T-helper 2 cell (primary cell): ENCODE data around the gene B3GALT6.

Experiments used
- DNase-seq, 5 experiments: peaks; one replicate each; pipeline versions ENCODE4 v3.0.0 to v3.0.0-alpha.2; 2012 to 2022

B3GALT6 gene

GRCh38 chr1:1232796-1233566 is 944 bp downstream of the B3GALT6 start:
- no peak for DNase-seq

DNA sequence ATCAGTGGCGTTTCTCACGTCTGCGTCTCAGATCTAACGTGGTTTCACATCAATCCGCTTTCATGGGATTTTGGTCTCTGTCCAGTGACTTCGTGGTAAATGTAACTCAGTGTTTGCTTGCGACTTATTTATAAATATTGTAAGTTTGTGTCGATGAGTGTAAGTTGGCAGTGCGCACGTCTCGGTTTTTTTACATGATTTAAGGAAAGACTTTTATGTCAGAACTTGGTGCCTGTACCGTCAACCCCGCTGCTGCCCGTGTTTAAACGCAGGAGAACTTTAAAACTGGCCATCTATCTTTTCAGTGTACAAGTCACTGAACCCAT is 1.5 kb downstream of the B3GALT6 start:
- no peak for DNase-seq

DNA sequence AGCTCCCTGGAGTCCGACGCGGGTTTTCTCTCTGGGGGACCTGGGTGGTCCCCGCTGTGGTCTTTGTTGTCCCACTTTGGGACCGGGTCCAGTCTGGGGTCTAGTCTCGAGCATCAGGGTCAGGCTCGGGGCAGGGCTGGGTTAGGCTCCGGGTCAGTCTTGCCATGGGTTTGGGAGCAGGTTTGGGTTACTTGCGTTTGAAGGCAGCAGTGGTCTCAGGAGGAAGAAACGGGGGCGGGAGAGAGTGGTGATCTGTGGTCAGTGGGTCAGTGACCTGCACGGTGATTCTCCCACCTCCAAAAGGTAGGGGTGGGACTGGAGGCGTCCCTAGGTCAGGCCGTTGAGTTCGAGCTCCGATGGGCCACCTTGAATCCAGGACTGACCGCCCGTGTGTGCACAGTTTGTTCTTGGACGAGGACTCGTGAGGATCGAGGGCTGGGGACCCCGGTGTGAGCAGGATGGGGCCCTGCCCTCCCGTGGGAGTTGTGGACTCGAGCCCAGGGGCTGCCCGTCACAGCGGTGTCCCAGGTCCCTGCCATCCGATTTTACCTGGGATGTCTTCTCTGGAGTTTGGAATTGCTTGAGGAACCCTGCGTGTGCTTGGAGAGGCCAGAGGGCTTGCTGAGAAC is 2.3 kb downstream of the B3GALT6 start:
- no peak for DNase-seq

- DNase-seq = no peak
These were observed 3.1 kb downstream of the B3GALT6 start for GRCh38 chr1:1235016-1235744.

GRCh38 chr1:1236176-1236763 is 4.2 kb downstream of the B3GALT6 start:
- no peak for DNase-seq

DNA sequence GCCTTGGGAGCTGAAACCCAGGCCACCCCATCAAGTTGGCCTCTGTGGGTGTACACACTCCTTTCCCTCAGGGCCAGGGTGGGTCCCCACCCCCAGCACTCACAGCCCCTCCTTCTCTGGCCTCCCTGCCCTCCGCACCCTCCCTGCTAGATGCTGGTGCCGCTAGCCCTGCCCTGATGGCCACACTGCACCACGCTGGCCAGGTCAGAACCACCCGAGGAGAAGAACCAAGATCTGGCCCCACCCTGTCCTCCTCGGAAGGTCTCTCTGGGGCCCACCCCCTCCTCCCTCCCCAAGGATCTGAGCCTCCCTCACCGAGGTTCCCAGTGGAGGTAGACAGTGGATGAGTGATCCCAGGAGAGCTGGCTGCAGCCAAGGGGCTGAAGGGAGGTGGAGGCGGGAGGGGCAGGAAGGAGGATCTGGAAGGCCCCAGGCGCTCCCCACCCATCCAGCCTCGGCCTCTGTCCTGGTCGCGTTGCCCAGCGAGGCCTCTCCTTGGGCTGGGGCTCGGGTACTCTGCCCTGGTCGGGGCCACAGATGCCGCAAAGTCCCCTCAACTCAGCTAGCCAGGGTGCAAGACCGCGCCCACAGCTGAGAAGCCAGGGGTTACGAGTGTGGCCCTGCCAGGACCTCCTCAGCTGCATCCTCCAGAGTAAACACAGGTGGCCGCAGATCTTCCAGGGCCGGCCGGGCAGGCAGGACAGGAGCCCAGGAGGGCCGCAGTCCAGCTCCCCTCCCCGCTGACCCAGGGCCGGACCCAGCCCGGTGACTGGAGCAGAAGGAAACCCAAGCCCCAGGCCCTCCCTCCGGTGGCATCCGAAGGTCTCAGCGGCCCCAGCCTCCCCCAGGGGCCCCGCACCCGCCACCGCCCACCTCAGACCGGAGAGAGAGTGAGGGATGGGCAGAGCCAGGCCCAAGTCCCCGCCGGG is 5.2 kb downstream of the B3GALT6 start:
- DNase-seq = no peak

- no peak for DNase-seq
These were observed 6.1 kb downstream of the B3GALT6 start for GRCh38 chr1:1237874-1238701.

DNA sequence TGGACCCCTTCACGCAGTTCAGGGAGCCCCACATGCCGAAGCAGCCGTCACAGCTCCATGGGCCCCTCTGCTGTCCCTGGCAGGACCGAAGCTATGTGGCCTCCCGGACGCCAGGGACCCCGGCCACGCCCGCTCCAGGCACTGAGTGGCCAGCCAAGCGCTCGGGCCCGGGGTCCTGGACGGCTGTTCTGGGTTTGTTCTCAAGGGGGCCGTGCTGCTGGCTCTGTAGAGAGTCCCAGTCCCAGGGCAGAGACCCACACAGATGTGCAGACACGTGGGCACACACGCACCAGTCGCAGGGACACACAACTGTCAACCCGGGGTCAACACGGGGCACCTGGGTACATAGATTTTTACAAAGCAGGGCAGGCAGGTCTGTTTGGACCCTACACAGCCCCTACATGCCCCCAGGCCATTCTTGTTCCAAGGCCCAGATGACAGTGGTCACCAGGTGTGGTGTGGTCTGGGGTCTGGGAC is 6.7 kb downstream of the B3GALT6 start:
- DNase-seq = no peak

DNA sequence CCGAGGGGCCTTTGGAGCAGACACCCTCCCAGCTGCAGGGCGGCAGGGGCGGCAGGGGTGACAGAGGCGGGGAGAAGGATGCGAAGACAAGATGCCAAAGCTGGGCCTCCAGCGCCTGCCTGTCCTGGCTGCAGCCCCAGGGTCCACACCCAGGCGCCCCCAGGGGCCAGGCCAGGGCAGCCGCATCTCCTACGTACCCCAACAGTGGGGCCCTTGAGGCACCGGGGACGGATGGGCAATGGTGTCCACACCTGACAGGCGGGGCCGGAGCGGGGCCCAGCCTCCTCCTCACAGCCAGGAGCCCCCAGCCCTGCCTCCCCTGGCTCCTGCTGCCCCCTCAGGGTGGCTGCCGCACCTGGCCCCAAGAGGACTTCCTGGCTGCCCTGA is 7.2 kb downstream of the B3GALT6 start:
- DNase-seq = no peak

DNA sequence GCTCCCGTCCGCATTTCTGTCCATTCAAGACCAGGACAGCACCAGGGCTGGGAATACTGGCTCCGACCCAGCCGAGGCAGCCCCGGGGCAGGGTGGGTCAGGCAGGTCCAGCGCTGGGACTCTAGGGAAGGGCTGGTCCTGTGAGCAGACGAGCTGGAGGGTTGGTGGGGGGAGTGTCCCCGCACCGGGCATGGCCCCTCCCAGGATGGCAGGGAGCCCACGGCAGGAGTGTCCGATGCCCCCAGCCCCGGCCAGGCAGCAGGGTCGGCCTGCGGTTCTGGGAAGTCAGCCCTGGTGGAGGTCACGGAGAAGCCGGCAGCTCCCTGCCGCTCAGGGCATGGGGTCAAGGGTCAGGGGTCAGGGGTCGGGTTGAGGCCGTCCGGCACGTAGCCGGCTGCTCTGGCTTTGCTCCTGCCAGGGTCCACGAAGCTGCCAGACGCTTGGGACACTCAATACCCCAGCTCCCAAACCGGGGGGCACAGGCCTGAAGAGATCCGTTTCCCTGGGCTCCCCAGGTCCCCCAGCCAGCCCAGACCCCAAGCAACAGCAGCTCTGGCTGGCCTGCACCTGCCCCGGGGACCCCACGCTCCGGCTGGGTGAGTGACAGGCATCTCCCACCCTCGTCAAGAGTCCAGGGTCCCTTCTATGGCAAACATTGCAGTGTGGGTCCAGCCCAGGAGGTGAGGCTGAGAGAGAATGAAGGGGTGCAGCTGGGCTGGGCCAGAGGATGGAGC is 7.7 kb downstream of the B3GALT6 start:
- DNase-seq = no peak

DNA sequence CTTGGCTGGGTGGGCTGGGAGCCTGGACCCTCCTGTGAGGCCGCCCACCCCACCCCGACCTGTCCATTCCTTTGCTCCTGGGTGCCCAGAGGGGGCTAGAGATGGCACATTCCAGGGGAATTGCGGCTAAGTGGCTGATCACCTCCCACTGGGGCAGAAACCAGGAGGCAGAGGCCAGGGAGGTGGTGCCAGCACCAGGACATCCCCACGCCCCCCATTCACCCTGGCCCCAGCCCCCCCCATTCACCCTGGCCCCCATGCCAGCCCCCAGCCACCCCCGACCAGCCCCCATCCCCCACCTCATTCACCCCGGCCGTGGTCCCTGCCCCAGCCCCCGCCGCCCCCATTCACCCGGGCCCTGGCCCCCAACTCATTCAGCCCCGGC is 8.3 kb downstream of the B3GALT6 start:
- no peak for DNase-seq

DNA sequence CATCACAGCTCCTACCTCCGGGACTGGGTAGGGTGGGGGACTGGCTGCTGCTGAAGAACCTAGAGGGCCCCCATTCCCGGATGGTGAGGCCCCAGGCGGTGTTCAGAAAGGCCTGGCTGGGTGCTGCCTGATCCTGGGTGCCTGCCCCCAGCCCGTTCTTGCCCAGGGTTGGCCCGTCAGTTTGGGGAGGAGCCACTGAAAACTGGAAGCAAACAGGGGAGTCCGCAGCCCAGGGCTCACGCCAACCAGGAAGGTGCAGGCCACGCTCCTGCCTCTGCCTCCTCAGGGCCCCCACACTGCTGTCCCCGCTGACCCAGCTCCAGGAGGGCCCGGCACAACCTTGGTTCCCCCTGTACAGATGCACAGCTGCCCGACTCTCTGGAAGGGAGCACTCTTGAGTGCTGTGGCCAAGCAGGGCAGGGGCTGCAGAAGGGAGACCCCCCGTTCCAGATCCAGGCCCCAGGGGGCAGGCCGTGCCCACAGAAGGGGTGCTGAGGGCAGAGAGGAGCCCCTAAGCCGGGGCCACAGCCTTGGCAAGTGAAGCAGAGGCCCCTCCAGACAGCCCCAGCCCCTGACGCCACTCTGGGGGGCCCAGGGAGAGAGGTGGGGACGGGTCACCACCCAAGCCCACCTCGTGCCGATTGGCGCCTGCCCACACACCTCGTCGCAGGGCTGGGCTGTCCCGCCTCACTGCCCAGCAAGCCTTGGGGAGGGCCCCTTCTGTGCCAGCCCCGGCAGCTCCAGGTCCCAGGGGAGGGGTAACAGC is 9.0 kb downstream of the B3GALT6 start:
- DNase-seq = no peak

DNA sequence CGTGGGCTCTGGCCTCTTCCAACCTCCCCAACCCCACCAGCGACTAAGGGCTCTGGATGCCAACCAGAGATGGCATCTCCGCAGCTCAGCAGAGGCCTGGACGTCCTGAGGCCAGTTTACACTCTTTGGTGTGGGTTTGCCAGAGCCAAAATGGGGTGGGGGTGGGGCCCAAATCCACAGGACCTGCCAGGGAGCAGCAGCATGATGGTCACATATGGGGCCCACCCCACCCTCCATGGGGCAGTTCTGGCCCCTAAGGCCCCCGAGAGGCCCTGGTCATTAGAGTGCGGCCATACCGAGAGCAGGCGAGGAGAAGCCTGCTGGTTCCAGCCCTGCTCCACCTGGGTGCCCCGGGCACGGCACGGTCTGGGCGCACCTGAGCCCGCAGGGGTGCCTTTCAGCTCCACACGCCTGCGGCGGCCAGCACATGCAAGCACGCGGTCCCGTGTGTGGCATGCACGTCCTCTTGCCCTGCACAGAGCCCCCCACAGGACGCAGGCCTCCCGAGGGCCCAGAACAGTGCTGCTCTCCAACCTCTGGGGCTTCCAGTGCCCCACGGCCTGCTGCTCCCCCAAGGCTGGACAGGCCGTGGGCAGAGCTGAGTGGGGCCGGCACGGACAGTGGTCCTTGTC is 9.7 kb downstream of the B3GALT6 start:
- no peak for DNase-seq

GRCh38 chr1:1242461-1243265 is 10.6 kb downstream of the B3GALT6 start:
- no peak for DNase-seq

DNA sequence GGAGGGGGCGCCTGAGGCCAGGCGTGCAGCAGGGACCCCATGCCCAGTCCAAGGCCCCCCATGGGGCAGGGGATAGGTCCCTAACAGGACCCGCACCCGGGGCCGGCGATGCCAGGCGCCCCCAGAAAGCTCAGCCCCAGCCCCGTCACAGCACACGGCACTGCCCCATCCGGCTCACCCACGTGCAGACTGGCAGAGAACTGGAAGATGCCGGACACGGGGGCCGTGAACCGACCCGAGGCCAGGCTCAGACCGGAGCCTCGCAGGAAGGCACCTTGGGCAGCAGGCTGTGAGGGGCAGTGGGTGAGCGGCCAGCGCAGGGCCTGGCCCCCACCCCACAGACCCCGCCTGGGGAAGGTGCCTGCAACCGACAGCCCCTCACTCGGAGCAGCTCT is 11.2 kb downstream of the B3GALT6 start:
- no peak for DNase-seq

DNA sequence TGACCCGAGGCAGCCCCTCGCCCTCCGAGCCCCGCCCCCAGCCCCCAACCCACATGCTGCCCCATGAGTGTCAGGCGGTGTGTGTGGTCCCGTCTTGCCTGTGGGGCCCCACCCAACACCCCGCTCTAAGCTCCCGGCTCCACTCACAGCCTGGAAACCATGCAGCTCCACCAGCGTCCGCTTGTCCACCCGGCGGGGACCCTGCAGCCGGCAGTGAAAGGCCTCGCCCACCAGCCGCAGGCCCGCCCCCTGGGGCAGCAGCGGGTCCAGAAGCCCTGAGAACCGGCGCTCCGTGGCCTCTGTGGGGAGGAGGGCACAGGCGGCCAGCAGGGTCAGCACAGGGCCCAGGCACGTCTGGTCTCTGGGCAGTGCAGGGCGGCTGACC is 11.8 kb downstream of the B3GALT6 start:
- no peak for DNase-seq

- DNase-seq = no peak
These were observed 12.3 kb downstream of the B3GALT6 start for GRCh38 chr1:1244192-1244811.

- DNase-seq = no peak
These were observed 13.3 kb downstream of the B3GALT6 start for GRCh38 chr1:1245178-1245816.
